HG02588 (cell line): ENCODE measurements around the gene PRDM8.
"Not testable (repeated sequence)": the region's sequence is repeated elsewhere in the genome, so short reads cannot be mapped to it uniquely, and the experiment has no call there.

ENCODE experiments used
- ATAC-seq: cut with Tn5 transposase; IDR thresholded peaks from one replicate; pipeline ENCODE4 v1.9.1; 2021; ENCODE audit warnings: mild to moderate bottlenecking, moderate library complexity; ENCODE audit not compliant: unreplicated experiment

Gene PRDM8

GRCh38 chr4:80196922-80197573 lies at the start of gene PRDM8:
Gene PRDM8 (plus strand): TSS chr4:80197503. CDS start chr4:80200081, 2,578 bp downstream.
- peak; percentile 21 for ATAC-seq

GRCh38 chr4:80150387-80151180 lies 46.7 kb upstream of the PRDM8 start:
- no peak for ATAC-seq

GRCh38 chr4:80151981-80152380 lies 45.3 kb upstream of the PRDM8 start:
- no peak for ATAC-seq

- no peak for ATAC-seq
Observed at GRCh38 chr4:80153874-80154544, 43.3 kb upstream of the PRDM8 start.

GRCh38 chr4:80154545-80154933 lies 42.8 kb upstream of the PRDM8 start:
- no peak for ATAC-seq

GRCh38 chr4:80155316-80155982 lies 41.9 kb upstream of the PRDM8 start:
- no peak for ATAC-seq

GRCh38 chr4:80156410-80156809 lies 40.9 kb upstream of the PRDM8 start:
- ATAC-seq = no peak

GRCh38 chr4:80161413-80162058 lies 35.8 kb upstream of the PRDM8 start:
- no peak for ATAC-seq

GRCh38 chr4:80162418-80162817 lies 34.9 kb upstream of the PRDM8 start:
- ATAC-seq = no peak

- ATAC-seq = no peak
Observed at GRCh38 chr4:80165855-80166254, 31.4 kb upstream of the PRDM8 start.

GRCh38 chr4:80171251-80171650 lies 26.1 kb upstream of the PRDM8 start:
- no peak for ATAC-seq

- ATAC-seq = no peak
Observed at GRCh38 chr4:80171656-80172055, 25.6 kb upstream of the PRDM8 start.

GRCh38 chr4:80172203-80172602 lies 25.1 kb upstream of the PRDM8 start:
- peak; percentile 61 for ATAC-seq

GRCh38 chr4:80173401-80173800 lies 23.9 kb upstream of the PRDM8 start:
- no peak for ATAC-seq

- no peak for ATAC-seq
Observed at GRCh38 chr4:80173841-80174240, 23.5 kb upstream of the PRDM8 start.

- ATAC-seq = not testable (repeated sequence)
Observed at GRCh38 chr4:80177793-80178192, 19.5 kb upstream of the PRDM8 start.

- ATAC-seq = no peak
Observed at GRCh38 chr4:80178964-80179363, 18.3 kb upstream of the PRDM8 start.

- no peak for ATAC-seq
Observed at GRCh38 chr4:80179637-80180161, 17.6 kb upstream of the PRDM8 start.

GRCh38 chr4:80180743-80181142 lies 16.6 kb upstream of the PRDM8 start:
- ATAC-seq = no peak

- ATAC-seq = no peak
Observed at GRCh38 chr4:80182237-80182866, 15.0 kb upstream of the PRDM8 start.
